Measurements from ENCODE around the gene DNAH8.

- TF ChIP-seq, protein P1, sequence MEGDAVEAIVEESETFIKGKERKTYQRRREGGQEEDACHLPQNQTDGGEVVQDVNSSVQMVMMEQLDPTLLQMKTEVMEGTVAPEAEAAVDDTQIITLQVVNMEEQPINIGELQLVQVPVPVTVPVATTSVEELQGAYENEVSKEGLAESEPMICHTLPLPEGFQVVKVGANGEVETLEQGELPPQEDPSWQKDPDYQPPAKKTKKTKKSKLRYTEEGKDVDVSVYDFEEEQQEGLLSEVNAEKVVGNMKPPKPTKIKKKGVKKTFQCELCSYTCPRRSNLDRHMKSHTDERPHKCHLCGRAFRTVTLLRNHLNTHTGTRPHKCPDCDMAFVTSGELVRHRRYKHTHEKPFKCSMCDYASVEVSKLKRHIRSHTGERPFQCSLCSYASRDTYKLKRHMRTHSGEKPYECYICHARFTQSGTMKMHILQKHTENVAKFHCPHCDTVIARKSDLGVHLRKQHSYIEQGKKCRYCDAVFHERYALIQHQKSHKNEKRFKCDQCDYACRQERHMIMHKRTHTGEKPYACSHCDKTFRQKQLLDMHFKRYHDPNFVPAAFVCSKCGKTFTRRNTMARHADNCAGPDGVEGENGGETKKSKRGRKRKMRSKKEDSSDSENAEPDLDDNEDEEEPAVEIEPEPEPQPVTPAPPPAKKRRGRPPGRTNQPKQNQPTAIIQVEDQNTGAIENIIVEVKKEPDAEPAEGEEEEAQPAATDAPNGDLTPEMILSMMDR (IDR thresholded peaks at IDR 0.05): peak in 2 of 5 experiments; percentile 12 to 36
- TF ChIP-seq EP300 (IDR thresholded peaks at IDR 0.05): no peak
- TF ChIP-seq POLR2A (IDR thresholded peaks at IDR 0.05): no peak
Measured at GRCh38 chr6:39029156-39030011, 314.3 kb downstream of the DNAH8 start.

Measured in tibial nerve (tissue), 4 donors.